Measurements from ENCODE around the gene LRRC74B. TPM values are rescaled to one million over a fixed set of nuclear protein-coding genes. Genes with fewer than 3 reads are reported as not detected.
"Not testable (repeated sequence)": the region's sequence is repeated elsewhere in the genome, so short reads cannot be mapped to it uniquely, and the experiment has no call there.

The LRRC74B gene
- total RNA-seq, 1 donor from 2014 or later: not detected

- Histone ChIP-seq H3K9me3 (no peaks in the 10 kb centered on the region), H3K27ac (no peak overlapping the region), H3K27me3 (no peaks in the 10 kb centered on the region), H3K4me3 (no peak overlapping the region), H3K36me3 (no peaks in the 10 kb centered on the region), H3K4me1 (no peaks in the 10 kb centered on the region)
- intact Hi-C loops (cut with DNase I): no loop called here
- DNase-seq (no peak), ATAC-seq (no peak)
- no peak for TF ChIP-seq CTCF (IDR thresholded peaks at IDR 0.05)
Observed at GRCh38 chr22:21055564-21055834, 9.8 kb downstream of the LRRC74B start.

- peak; percentile 18 for ATAC-seq
- no peak overlapping the region for H3K27ac ChIP-seq
- intact Hi-C loops (cut with DNase I): no loop called here
Observed at GRCh38 chr22:21055880-21056319, 10.2 kb downstream of the LRRC74B start.

GRCh38 chr22:21060363-21060762 is 14.6 kb downstream of the LRRC74B start:
- H3K27ac ChIP-seq; H3K4me1 ChIP-seq; intact Hi-C loops (cut with DNase I); DNase-seq; H3K9me3 ChIP-seq; H3K27me3 ChIP-seq; ATAC-seq; H3K4me3 ChIP-seq; H3K36me3 ChIP-seq: not testable (repeated sequence)

More at GRCh38 chr22:21055880-21056319, 10.2 kb downstream of the LRRC74B start:
- Histone ChIP-seq H3K9me3 (no peaks in the 10 kb centered on the region), H3K4me3 (no peak overlapping the region), H3K36me3 (no peaks in the 10 kb centered on the region), H3K27me3 (no peaks in the 10 kb centered on the region), H3K4me1 (no peaks in the 10 kb centered on the region)
- no peak for DNase-seq
- no peak for TF ChIP-seq CTCF (IDR thresholded peaks at IDR 0.05)

- DNase-seq; intact Hi-C loops (cut with DNase I); H3K4me1 ChIP-seq; H3K27ac ChIP-seq; H3K4me3 ChIP-seq; ATAC-seq; H3K27me3 ChIP-seq; H3K36me3 ChIP-seq; H3K9me3 ChIP-seq: not testable (repeated sequence)
Observed at GRCh38 chr22:21061660-21062321, 16.0 kb downstream of the LRRC74B start.

- H3K4me1 ChIP-seq; ATAC-seq; H3K27me3 ChIP-seq; H3K9me3 ChIP-seq; H3K4me3 ChIP-seq; H3K27ac ChIP-seq; DNase-seq; intact Hi-C loops (cut with DNase I); H3K36me3 ChIP-seq: not testable (repeated sequence)
Observed at GRCh38 chr22:21064425-21064824, 18.7 kb downstream of the LRRC74B start.

- Histone ChIP-seq H3K27ac (no peak overlapping the region), H3K27me3 (no peaks in the 10 kb centered on the region), H3K4me1 (no peaks in the 10 kb centered on the region), H3K9me3 (no peaks in the 10 kb centered on the region), H3K4me3 (no peak overlapping the region), H3K36me3 (no peaks in the 10 kb centered on the region)
- ATAC-seq: no peak
- no peak for DNase-seq
- TF ChIP-seq CTCF (IDR thresholded peaks at IDR 0.05): no peak
- intact Hi-C loops (cut with DNase I): no loop called here
Observed at GRCh38 chr22:21064917-21065864, 19.4 kb downstream of the LRRC74B start.
